ENCODE results near the gene PHF3. TPM values are rescaled to one million over a fixed set of nuclear protein-coding genes. Genes with fewer than 3 reads are reported as not detected.
"Not testable (repeated sequence)": the region's sequence is repeated elsewhere in the genome, so short reads cannot be mapped to it uniquely, and the experiment has no call there.

Gene PHF3
- polyA plus RNA-seq, 2 of the 4 experiments (the other 2 are of a cell fraction) = 13.9 to 28.4 TPM

DNA sequence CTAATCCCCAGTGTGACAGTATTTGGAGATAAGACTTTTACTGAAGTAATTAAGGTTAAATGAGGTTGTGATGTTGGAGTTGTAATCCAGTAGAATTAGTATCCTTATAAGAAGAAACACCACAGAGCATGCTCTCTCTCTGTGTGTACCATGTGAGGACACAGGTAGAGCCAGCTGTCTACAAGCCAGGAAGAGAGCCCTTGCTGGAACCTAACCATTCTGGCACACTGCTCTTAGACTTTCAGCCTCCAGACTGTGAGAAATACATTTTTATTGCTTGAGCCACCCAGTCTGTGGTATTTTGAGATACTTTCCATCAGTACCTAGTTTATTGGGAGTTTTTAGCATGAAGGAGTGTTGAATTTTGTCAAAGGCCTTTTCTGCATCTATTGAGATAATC lies 110.2 kb downstream of the PHF3 start:
- Histone ChIP-seq H3K9me3 (no peaks in the 10 kb centered on the region), H3K4me3 (no peak overlapping the region), H3K27ac (no peak overlapping the region), H3K4me2 (no peak overlapping the region), H3K4me1 (no peaks in the 10 kb centered on the region)
- TF ChIP-seq, protein P1, sequence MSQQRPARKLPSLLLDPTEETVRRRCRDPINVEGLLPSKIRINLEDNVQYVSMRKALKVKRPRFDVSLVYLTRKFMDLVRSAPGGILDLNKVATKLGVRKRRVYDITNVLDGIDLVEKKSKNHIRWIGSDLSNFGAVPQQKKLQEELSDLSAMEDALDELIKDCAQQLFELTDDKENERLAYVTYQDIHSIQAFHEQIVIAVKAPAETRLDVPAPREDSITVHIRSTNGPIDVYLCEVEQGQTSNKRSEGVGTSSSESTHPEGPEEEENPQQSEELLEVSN (IDR thresholded peaks at IDR 0.05; ENCODE audit: borderline replicate concordance, low read depth) = no peak
- no peak for TF ChIP-seq HDAC2 (IDR thresholded peaks at IDR 0.05)
- TF ChIP-seq, protein P2, sequence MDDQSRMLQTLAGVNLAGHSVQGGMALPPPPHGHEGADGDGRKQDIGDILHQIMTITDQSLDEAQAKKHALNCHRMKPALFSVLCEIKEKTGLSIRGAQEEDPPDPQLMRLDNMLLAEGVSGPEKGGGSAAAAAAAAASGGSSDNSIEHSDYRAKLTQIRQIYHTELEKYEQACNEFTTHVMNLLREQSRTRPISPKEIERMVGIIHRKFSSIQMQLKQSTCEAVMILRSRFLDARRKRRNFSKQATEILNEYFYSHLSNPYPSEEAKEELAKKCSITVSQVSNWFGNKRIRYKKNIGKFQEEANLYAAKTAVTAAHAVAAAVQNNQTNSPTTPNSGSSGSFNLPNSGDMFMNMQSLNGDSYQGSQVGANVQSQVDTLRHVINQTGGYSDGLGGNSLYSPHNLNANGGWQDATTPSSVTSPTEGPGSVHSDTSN (IDR thresholded peaks at IDR 0.05) = no peak
- no peak for TF ChIP-seq MYC (IDR thresholded peaks at IDR 0.05; ENCODE audit: borderline replicate concordance, low read length)
- TF ChIP-seq MAFK (IDR thresholded peaks at IDR 0.05; ENCODE audit: partially characterized antibody) = no peak
- no peak for TF ChIP-seq GATA3 (IDR thresholded peaks at IDR 0.05; ENCODE audit: borderline replicate concordance)
- no peak for TF ChIP-seq ZNF302 (CRISPR knock-in tag; IDR thresholded peaks at IDR 0.05)
- TF ChIP-seq, protein P3, sequence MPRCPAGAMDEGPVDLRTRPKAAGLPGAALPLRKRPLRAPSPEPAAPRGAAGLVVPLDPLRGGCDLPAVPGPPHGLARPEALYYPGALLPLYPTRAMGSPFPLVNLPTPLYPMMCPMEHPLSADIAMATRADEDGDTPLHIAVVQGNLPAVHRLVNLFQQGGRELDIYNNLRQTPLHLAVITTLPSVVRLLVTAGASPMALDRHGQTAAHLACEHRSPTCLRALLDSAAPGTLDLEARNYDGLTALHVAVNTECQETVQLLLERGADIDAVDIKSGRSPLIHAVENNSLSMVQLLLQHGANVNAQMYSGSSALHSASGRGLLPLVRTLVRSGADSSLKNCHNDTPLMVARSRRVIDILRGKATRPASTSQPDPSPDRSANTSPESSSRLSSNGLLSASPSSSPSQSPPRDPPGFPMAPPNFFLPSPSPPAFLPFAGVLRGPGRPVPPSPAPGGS (IDR thresholded peaks at IDR 0.05) = no peak
- TF ChIP-seq CEBPB (IDR thresholded peaks at IDR 0.05) = no peak
- TF ChIP-seq CBX2 (IDR thresholded peaks at IDR 0.05; ENCODE audit: borderline replicate concordance, low read depth) = no peak
- TF ChIP-seq NPAS2 (CRISPR knock-in tag; IDR thresholded peaks at IDR 0.05; ENCODE audit: borderline replicate concordance) = no peak
- TF ChIP-seq, protein P4, sequence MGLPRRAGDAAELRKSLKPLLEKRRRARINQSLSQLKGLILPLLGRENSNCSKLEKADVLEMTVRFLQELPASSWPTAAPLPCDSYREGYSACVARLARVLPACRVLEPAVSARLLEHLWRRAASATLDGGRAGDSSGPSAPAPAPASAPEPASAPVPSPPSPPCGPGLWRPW (IDR thresholded peaks at IDR 0.05) = no peak
- CTCF ChIA-PET = no interaction called here
- POLR2A ChIA-PET = no interaction called here
- DNase-seq (ENCODE audit: low read depth in 1 of 2, low spot score in 1 of 2) (no peak), ATAC-seq (no peak), FAIRE-seq (no peak)

DNA sequence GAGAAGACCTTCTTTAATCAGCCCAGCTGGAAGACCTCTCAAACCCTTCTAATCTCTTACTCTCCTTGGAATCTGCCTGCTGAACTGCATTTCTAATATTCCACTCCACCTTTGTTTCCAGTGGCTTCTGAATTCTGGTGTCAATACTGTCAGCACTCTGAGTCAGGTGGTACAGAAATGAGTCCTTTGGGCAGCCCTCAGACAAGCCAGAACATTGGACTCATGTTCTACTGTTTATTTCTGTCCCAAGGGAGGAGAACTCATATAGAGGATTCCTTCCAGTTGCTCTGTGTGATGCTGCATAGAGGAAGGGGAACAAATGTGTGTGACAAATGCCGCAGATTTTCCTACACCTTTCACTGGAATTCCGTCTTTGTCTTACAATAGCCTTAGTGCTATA lies 114.8 kb downstream of the PHF3 start:
- CTCF ChIA-PET = interaction anchor here (1.5 kb wide), 1 partner anchor 398 kb away, joined by 4 read pairs; no protein-coding TSS in a partner anchor
- ATAC-seq = no peak

DNA sequence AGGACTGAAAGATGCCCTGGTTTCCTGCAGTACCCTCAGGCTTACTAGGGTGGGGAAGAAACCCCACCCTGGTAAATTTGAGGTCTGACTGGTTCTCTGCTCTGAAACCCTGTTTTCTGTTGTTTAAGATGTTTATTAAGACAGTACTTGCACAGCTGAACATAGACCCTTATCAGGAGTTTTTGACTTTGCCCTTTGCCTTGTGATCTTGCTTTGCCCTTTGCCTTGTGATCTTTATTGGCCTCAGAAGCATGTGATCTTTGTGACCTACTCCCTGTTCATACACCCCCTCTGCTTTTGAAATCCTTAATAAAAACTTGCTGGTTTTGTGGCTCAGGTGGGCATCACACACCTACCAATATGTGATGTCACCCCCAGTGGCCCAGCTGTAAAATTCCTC lies 121.7 kb downstream of the PHF3 start:
- DNase-seq (ENCODE audit: low read depth in 1 of 2, low spot score in 1 of 2); H3K9me3 ChIP-seq; H3K27ac ChIP-seq; H3K4me1 ChIP-seq; H3K4me3 ChIP-seq; POLR2A ChIA-PET; FAIRE-seq; H3K4me2 ChIP-seq; CTCF ChIA-PET; ATAC-seq: not testable (repeated sequence)

More for the DNA sequence above, 114.8 kb downstream of the PHF3 start:
- Histone ChIP-seq H3K4me1 (no peaks in the 10 kb centered on the region), H3K4me2 (no peak overlapping the region), H3K27ac (no peak overlapping the region), H3K9me3 (no peaks in the 10 kb centered on the region), H3K4me3 (no peak overlapping the region)
- 91% methylated on average over 2 of the region's 2 CpGs for WGBS (ENCODE audit: missing lambda C conversion rate)
- DNase-seq (ENCODE audit: low read depth in 1 of 2, low spot score in 1 of 2) = no peak
- POLR2A ChIA-PET = no interaction called here
- no peak for FAIRE-seq
- no peak for TF ChIP-seq GATA3 (IDR thresholded peaks at IDR 0.05; ENCODE audit: borderline replicate concordance)
- TF ChIP-seq, protein P5, sequence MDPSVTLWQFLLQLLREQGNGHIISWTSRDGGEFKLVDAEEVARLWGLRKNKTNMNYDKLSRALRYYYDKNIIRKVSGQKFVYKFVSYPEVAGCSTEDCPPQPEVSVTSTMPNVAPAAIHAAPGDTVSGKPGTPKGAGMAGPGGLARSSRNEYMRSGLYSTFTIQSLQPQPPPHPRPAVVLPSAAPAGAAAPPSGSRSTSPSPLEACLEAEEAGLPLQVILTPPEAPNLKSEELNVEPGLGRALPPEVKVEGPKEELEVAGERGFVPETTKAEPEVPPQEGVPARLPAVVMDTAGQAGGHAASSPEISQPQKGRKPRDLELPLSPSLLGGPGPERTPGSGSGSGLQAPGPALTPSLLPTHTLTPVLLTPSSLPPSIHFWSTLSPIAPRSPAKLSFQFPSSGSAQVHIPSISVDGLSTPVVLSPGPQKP (IDR thresholded peaks at IDR 0.05; ENCODE audit: low read depth, low read length) = no peak
- TF ChIP-seq JUN (IDR thresholded peaks at IDR 0.05) = no peak
- TF ChIP-seq, protein P6, sequence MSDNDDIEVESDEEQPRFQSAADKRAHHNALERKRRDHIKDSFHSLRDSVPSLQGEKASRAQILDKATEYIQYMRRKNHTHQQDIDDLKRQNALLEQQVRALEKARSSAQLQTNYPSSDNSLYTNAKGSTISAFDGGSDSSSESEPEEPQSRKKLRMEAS (IDR thresholded peaks at IDR 0.05) = no peak
- no peak for TF ChIP-seq POLR2A (IDR thresholded peaks at IDR 0.05; ENCODE audit: low read length)
- no peak for TF ChIP-seq CBX8 (IDR thresholded peaks at IDR 0.05)
- no peak for TF ChIP-seq NPAS2 (CRISPR knock-in tag; IDR thresholded peaks at IDR 0.05; ENCODE audit: borderline replicate concordance)
- no peak for TF ChIP-seq HOXB5 (CRISPR knock-in tag; IDR thresholded peaks at IDR 0.05)
- TF ChIP-seq CHD4 (IDR thresholded peaks at IDR 0.05; ENCODE audit: borderline replicate concordance) = no peak
- TF ChIP-seq FOSL2 (IDR thresholded peaks at IDR 0.05) = no peak
- no peak for TF ChIP-seq FOSL2 (CRISPR knock-in tag; IDR thresholded peaks at IDR 0.05)
- TF ChIP-seq TFCP2L1 (CRISPR knock-in tag; IDR thresholded peaks at IDR 0.05) = no peak
- no peak for TF ChIP-seq EHF (CRISPR knock-in tag; IDR thresholded peaks at IDR 0.05)
